Measurements from ENCODE around the gene TSKU.
"Not testable (repeated sequence)": the region's sequence is repeated elsewhere in the genome, so short reads cannot be mapped to it uniquely, and the experiment has no call there.

TSKU gene

GRCh38 chr11:76783294-76783895, at the start of gene TSKU:
Gene TSKU (plus strand): TSS chr11:76783356. CDS start chr11:76795617, 12,261 bp downstream.
- no peak for DNase-seq

- not testable (repeated sequence) for DNase-seq
Observed at GRCh38 chr11:76733906-76734305, 49.2 kb upstream of the TSKU start.

GRCh38 chr11:76734456-76735420, 48.4 kb upstream of the TSKU start:
- no peak for DNase-seq

- no peak for DNase-seq
Observed at GRCh38 chr11:76735841-76736240, 47.3 kb upstream of the TSKU start.

GRCh38 chr11:76736266-76736665, 46.9 kb upstream of the TSKU start:
- no peak for DNase-seq

- DNase-seq: no peak
Observed at GRCh38 chr11:76736773-76737495, 46.2 kb upstream of the TSKU start.

- DNase-seq: no peak
Observed at GRCh38 chr11:76738618-76739240, 44.4 kb upstream of the TSKU start.

GRCh38 chr11:76739798-76740197, 43.4 kb upstream of the TSKU start:
- no peak for DNase-seq

- DNase-seq: no peak
Observed at GRCh38 chr11:76740772-76741171, 42.4 kb upstream of the TSKU start.

- no peak for DNase-seq
Observed at GRCh38 chr11:76742902-76743301, 40.3 kb upstream of the TSKU start.

GRCh38 chr11:76744186-76745043, 38.7 kb upstream of the TSKU start:
- DNase-seq: no peak

GRCh38 chr11:76745044-76745376, 38.1 kb upstream of the TSKU start:
- no peak for DNase-seq

- no peak for DNase-seq
Observed at GRCh38 chr11:76745561-76746207, 37.5 kb upstream of the TSKU start.

GRCh38 chr11:76747153-76747914, 35.8 kb upstream of the TSKU start:
- no peak for DNase-seq

- DNase-seq: no peak
Observed at GRCh38 chr11:76747915-76748860, 35.0 kb upstream of the TSKU start.

- DNase-seq: no peak
Observed at GRCh38 chr11:76748948-76749347, 34.2 kb upstream of the TSKU start.

GRCh38 chr11:76750067-76750466, 33.1 kb upstream of the TSKU start:
- DNase-seq: no peak

- no peak for DNase-seq
Observed at GRCh38 chr11:76750746-76751145, 32.4 kb upstream of the TSKU start.

- DNase-seq: no peak
Observed at GRCh38 chr11:76752321-76753143, 30.6 kb upstream of the TSKU start.
